SU-DHL-6 (cell line): Measurements from ENCODE around the gene SCUBE1.

Experiments
- H2AFZ ChIP-seq: fragments of 200-600 bp; sonication (generic); 2 replicates; pipeline ENCODE4 v1.6.1; 2014; ENCODE audit warnings: low read depth, mild to moderate bottlenecking, moderate library complexity, mixed read lengths, antibody characterized with exemption, low read length; ENCODE audit not compliant: severe bottlenecking
- H3F3A ChIP-seq: fragments of 200-600 bp; shearing (Covaris generic); 2 replicates; pipeline ENCODE4 v1.6.0; 2016; ENCODE audit warnings: antibody characterized with exemption, mild to moderate bottlenecking; ENCODE audit not compliant: insufficient read depth
- H3K27ac ChIP-seq: fragments of 200-600 bp; sonication (generic); 2 replicates; pipeline ENCODE4 v1.5.1; 2016; ENCODE audit warnings: low read depth, mild to moderate bottlenecking, low read length, moderate library complexity, mixed read lengths
- H3K27me3 ChIP-seq: fragments of 200-600 bp; sonication (generic), shearing (Covaris generic); 2 replicates; pipeline ENCODE4 v1.6.0; 2014; ENCODE audit warnings: mild to moderate bottlenecking, low read length
- H3K36me3 ChIP-seq: fragments of 200-600 bp; sonication (generic); 2 replicates; pipeline ENCODE4 v1.6.1; 2014; ENCODE audit warnings: mild to moderate bottlenecking, low read length, mixed read lengths
- H3K4me2 ChIP-seq: fragments of 300-600, 200-600 bp; shearing (Covaris generic), sonication (generic); 2 replicates; pipeline ENCODE4 v1.6.0; 2014; ENCODE audit warnings: low read length, low read depth, mild to moderate bottlenecking; ENCODE audit not compliant: poor library complexity, severe bottlenecking
- H3K4me3 ChIP-seq: fragments of 200-600 bp; sonication (generic); 2 replicates; pipeline ENCODE4 v1.5.1; 2014; ENCODE audit warnings: antibody characterized with exemption, low read length, mild to moderate bottlenecking, mixed read lengths; ENCODE audit not compliant: insufficient read depth, poor library complexity, severe bottlenecking
- H3K79me2 ChIP-seq: fragments of 200-600 bp; sonication (generic); 2 replicates; pipeline ENCODE4 v1.6.1; 2014; ENCODE audit warnings: mild to moderate bottlenecking, low read length, moderate library complexity; ENCODE audit not compliant: insufficient read depth
- H3K9ac ChIP-seq: fragments of 200-600 bp; sonication (generic); 2 replicates; pipeline ENCODE4 v1.7.0; 2014; ENCODE audit warnings: mild to moderate bottlenecking, low read length
- H3K9me2 ChIP-seq: fragments of 200-600 bp; sonication (generic); replicated peaks from 2 replicates; pipeline ENCODE4 v1.6.1; 2014; ENCODE audit warnings: low read length; ENCODE audit not compliant: insufficient read depth
- H3K9me3 ChIP-seq: fragments of 200-600 bp; sonication (generic); 2 replicates; pipeline ENCODE4 v1.6.1; 2014; ENCODE audit warnings: low read length, mixed read lengths; ENCODE audit not compliant: insufficient read depth
- H4K20me1 ChIP-seq: fragments of 200-600 bp; sonication (generic); 2 replicates; pipeline ENCODE4 v1.6.1; 2014; ENCODE audit warnings: low read depth, mild to moderate bottlenecking, antibody characterized with exemption, low read length, moderate library complexity, mixed read lengths
- CTCF ChIP-seq: fragments of 200-600 bp; sonication (generic); IDR thresholded peaks from one replicate; pipeline ENCODE4 v1.5.1; 2017; ENCODE audit warnings: antibody characterized with exemption, mild to moderate bottlenecking, low read length, moderate library complexity; ENCODE audit not compliant: insufficient read depth, poor library complexity, severe bottlenecking
- EZH2phosphoT487 ChIP-seq: fragments of 200-600 bp; sonication (generic), shearing (Covaris generic); conservative IDR thresholded peaks from 2 replicates; pipeline ENCODE4 v1.6.1; 2018; ENCODE audit warnings: mild to moderate bottlenecking, antibody characterized with exemption, low read length, moderate library complexity, mixed read lengths

The SCUBE1 gene

GRCh38 chr22:43183496-43184277 lies 159.5 kb downstream of the SCUBE1 start:
- Histone ChIP-seq H3K36me3 (no peaks in the 10 kb centered on the region), H3K27ac (no peak overlapping the region), H2AFZ (no peak overlapping the region), H3K9ac (no peak overlapping the region), H3K79me2 (peaks cover 14% of the 10 kb centered on the region), H3K9me2 (no peaks in the 10 kb centered on the region), H3K4me3 (no peak overlapping the region), H3F3A (no peaks in the 10 kb centered on the region), H4K20me1 (no peaks in the 10 kb centered on the region), H3K4me2 (no peak overlapping the region), H3K9me3 (no peaks in the 10 kb centered on the region), H3K27me3 (no peaks in the 10 kb centered on the region)
- TF ChIP-seq EZH2phosphoT487 (no peak), CTCF (no peak)

- Histone ChIP-seq H3K27me3 (no peaks in the 10 kb centered on the region), H3K36me3 (no peaks in the 10 kb centered on the region), H3K4me3 (no peak overlapping the region), H3K27ac (no peak overlapping the region), H3K9me3 (no peaks in the 10 kb centered on the region), H2AFZ (no peak overlapping the region), H3K79me2 (peaks cover 14% of the 10 kb centered on the region), H3K9ac (no peak overlapping the region), H3K4me2 (no peak overlapping the region), H4K20me1 (no peaks in the 10 kb centered on the region), H3F3A (no peaks in the 10 kb centered on the region), H3K9me2 (no peaks in the 10 kb centered on the region)
- TF ChIP-seq EZH2phosphoT487 (no peak), CTCF (no peak)
Measured at GRCh38 chr22:43182726-43183125, 160.4 kb downstream of the SCUBE1 start.

- Histone ChIP-seq H3K36me3 (no peaks in the 10 kb centered on the region), H3K9ac (no peak overlapping the region), H3K9me3 (no peaks in the 10 kb centered on the region), H3F3A (no peaks in the 10 kb centered on the region), H3K4me3 (no peak overlapping the region), H3K9me2 (no peaks in the 10 kb centered on the region), H3K27ac (no peak overlapping the region), H3K4me2 (no peak overlapping the region), H4K20me1 (no peaks in the 10 kb centered on the region), H2AFZ (no peak overlapping the region), H3K27me3 (no peaks in the 10 kb centered on the region), H3K79me2 (peaks cover 14% of the 10 kb centered on the region)
- no peak for TF ChIP-seq CTCF
- TF ChIP-seq EZH2phosphoT487 = no peak
Measured at GRCh38 chr22:43182118-43182517, 161.1 kb downstream of the SCUBE1 start.
